ENCODE measurements around the gene UBXN10.

DNA sequence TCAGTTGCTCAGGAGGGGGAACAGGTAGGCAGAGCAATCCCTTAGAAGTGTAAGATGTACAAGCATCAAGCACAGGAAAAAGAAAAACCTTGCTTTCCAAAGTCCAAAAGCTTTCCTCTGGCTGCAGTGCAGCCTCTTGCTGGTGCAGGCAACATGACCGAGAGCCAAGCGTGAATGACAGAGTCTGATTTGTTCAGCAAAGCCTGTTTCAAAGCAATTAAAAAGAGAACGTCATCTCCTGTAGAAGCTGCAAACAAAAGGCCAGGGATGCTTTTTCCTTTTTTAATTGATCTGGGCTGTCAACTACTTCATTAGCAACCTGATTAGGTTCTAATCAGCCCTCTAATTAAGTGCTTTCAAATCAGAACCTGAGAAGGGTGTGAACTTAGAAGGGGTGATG is 38.6 kb downstream of the UBXN10 start:
- TF ChIP-seq, protein P1, sequence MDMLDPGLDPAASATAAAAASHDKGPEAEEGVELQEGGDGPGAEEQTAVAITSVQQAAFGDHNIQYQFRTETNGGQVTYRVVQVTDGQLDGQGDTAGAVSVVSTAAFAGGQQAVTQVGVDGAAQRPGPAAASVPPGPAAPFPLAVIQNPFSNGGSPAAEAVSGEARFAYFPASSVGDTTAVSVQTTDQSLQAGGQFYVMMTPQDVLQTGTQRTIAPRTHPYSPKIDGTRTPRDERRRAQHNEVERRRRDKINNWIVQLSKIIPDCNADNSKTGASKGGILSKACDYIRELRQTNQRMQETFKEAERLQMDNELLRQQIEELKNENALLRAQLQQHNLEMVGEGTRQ (IDR thresholded peaks at IDR 0.05; ENCODE audit: low read length) = no peak
- TF ChIP-seq CHD1 (IDR thresholded peaks at IDR 0.05; ENCODE audit: low read depth, low read length) = no peak
- TF ChIP-seq RAD21 (IDR thresholded peaks at IDR 0.05 in 1 of 2, conservative IDR thresholded peaks at IDR 0.05 in 1 of 2; ENCODE audit: low read depth in 2 of 2, low read length in 2 of 2) = no peak
- TF ChIP-seq SUZ12 (IDR thresholded peaks at IDR 0.05; ENCODE audit: low read length) = no peak
- TF ChIP-seq KDM5A (IDR thresholded peaks at IDR 0.05; ENCODE audit: low read length) = no peak
- TF ChIP-seq, protein P2, sequence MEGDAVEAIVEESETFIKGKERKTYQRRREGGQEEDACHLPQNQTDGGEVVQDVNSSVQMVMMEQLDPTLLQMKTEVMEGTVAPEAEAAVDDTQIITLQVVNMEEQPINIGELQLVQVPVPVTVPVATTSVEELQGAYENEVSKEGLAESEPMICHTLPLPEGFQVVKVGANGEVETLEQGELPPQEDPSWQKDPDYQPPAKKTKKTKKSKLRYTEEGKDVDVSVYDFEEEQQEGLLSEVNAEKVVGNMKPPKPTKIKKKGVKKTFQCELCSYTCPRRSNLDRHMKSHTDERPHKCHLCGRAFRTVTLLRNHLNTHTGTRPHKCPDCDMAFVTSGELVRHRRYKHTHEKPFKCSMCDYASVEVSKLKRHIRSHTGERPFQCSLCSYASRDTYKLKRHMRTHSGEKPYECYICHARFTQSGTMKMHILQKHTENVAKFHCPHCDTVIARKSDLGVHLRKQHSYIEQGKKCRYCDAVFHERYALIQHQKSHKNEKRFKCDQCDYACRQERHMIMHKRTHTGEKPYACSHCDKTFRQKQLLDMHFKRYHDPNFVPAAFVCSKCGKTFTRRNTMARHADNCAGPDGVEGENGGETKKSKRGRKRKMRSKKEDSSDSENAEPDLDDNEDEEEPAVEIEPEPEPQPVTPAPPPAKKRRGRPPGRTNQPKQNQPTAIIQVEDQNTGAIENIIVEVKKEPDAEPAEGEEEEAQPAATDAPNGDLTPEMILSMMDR (IDR thresholded peaks at IDR 0.05; ENCODE audit: control extremely low read depth in 1 of 3, insufficient read depth in 1 of 3, low read depth in 1 of 3, low read length in 3 of 3) = no peak
- no peak for TF ChIP-seq POLR2A (IDR thresholded peaks at IDR 0.05; ENCODE audit: control extremely low read depth in 1 of 2, low read depth in 2 of 2, low read length in 2 of 2)
- TF ChIP-seq JUND (IDR thresholded peaks at IDR 0.05; ENCODE audit: low read length) = no peak
- TF ChIP-seq, protein P3, sequence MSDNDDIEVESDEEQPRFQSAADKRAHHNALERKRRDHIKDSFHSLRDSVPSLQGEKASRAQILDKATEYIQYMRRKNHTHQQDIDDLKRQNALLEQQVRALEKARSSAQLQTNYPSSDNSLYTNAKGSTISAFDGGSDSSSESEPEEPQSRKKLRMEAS (IDR thresholded peaks at IDR 0.05) = no peak
- TF ChIP-seq RFX5 (IDR thresholded peaks at IDR 0.05; ENCODE audit: borderline replicate concordance, low read depth, low read length) = no peak
